Neural cell (in vitro differentiated cells): ENCODE measurements around the gene PDE2A. TPM values are rescaled to one million over a fixed set of nuclear protein-coding genes. Genes with fewer than 3 reads are reported as not detected.

Experiments used
- H2AFZ ChIP-seq: fragments of 200-600, 300-800 bp; sonication (generic), shearing (Covaris generic); 2 replicates; pipeline ENCODE4 v1.6.0; 2014; ENCODE audit warnings: low read depth, mild to moderate bottlenecking, antibody characterized with exemption, low read length, moderate library complexity
- H3F3A ChIP-seq: fragments of 200-600 bp; shearing (Covaris generic); 2 replicates; pipeline ENCODE4 v1.6.1; 2016; ENCODE audit warnings: mild to moderate bottlenecking, moderate library complexity, mixed read lengths, antibody characterized with exemption, low read length; ENCODE audit not compliant: insufficient read depth, poor library complexity, severe bottlenecking
- H3K27ac ChIP-seq: fragments of 200-600, 300-800 bp; sonication (generic), shearing (Covaris generic); 2 replicates; pipeline ENCODE4 v1.5.1; 2014; ENCODE audit warnings: mild to moderate bottlenecking, low read length, moderate library complexity
- H3K27me3 ChIP-seq: fragments of 300-800, 200-600 bp; sonication (generic), shearing (Covaris generic); 2 replicates; pipeline ENCODE4 v1.6.0; 2014; ENCODE audit warnings: mild to moderate bottlenecking, low read depth, low read length, moderate library complexity; ENCODE audit not compliant: insufficient read depth
- H3K36me3 ChIP-seq: fragments of 300-800, 200-600 bp; sonication (generic), shearing (Covaris generic); 2 replicates; pipeline ENCODE4 v1.5.1; 2014; ENCODE audit warnings: mild to moderate bottlenecking, antibody characterized with exemption, low read length, moderate library complexity; ENCODE audit not compliant: insufficient read depth
- H3K4me2 ChIP-seq: fragments of 300-800, 200-600 bp; sonication (generic), shearing (Covaris generic); 2 replicates; pipeline ENCODE4 v1.6.0; 2014; ENCODE audit warnings: mild to moderate bottlenecking, low read length
- H3K4me3 ChIP-seq: fragments of 300-800, 200-600 bp; sonication (generic), shearing (Covaris generic); 2 replicates; pipeline ENCODE4 v1.5.1; 2014; ENCODE audit warnings: mild to moderate bottlenecking, low read length, moderate library complexity
- H3K79me2 ChIP-seq: fragments of 200-600 bp; shearing (Covaris generic); replicated peaks from 2 replicates; pipeline ENCODE4 v1.6.0; 2014; ENCODE audit warnings: mild to moderate bottlenecking, low read length, moderate library complexity; ENCODE audit not compliant: insufficient read depth
- H3K9ac ChIP-seq: fragments of 300-800, 200-600 bp; sonication (generic), shearing (Covaris generic); 2 replicates; pipeline ENCODE4 v1.6.1; 2016; ENCODE audit warnings: mild to moderate bottlenecking, low read length, mixed read lengths
- H3K9me2 ChIP-seq: fragments of 200-600 bp; shearing (Covaris generic); 2 replicates; pipeline ENCODE4 v1.6.1; 2016; ENCODE audit warnings: mild to moderate bottlenecking, low read length, mixed read lengths; ENCODE audit not compliant: insufficient read depth
- H3K9me3 ChIP-seq: fragments of 200-600, 300-800 bp; sonication (generic), shearing (Covaris generic); 2 replicates; pipeline ENCODE4 v1.6.1; 2016; ENCODE audit warnings: mild to moderate bottlenecking, mixed run types, low read length, moderate library complexity, mixed read lengths
- H4K20me1 ChIP-seq: fragments of 200-600 bp; shearing (Covaris generic); 2 replicates; pipeline ENCODE4 v1.6.1; 2016; ENCODE audit warnings: mild to moderate bottlenecking, mixed run types; ENCODE audit not compliant: insufficient read depth
- MXI1 ChIP-seq: fragments of 450-650 bp; conservative IDR thresholded peaks from 2 replicates; pipeline ENCODE4 v1.6.1; 2014; ENCODE audit warnings: antibody characterized with exemption, mild to moderate bottlenecking; ENCODE audit not compliant: poor library complexity, severe bottlenecking
- POLR2AphosphoS5 ChIP-seq: IDR thresholded peaks from 2 replicates; pipeline ENCODE4 v1.6.1; 2012
- RAD21 ChIP-seq: fragments of 450-650 bp; conservative IDR thresholded peaks from 2 replicates; pipeline ENCODE4 v1.6.1; 2014; ENCODE audit warnings: antibody characterized with exemption, mild to moderate bottlenecking, moderate library complexity
- SMC3 ChIP-seq: fragments of 450-650 bp; conservative IDR thresholded peaks from 2 replicates; pipeline ENCODE4 v1.6.1; 2014; ENCODE audit warnings: antibody characterized with exemption, mild to moderate bottlenecking, moderate library complexity; ENCODE audit not compliant: poor library complexity
- TAF1 ChIP-seq: IDR thresholded peaks from 2 replicates; pipeline ENCODE4 v1.6.1; 2012; ENCODE audit warnings: low read depth
- polyA plus RNA-seq: library from polyadenylated mRNA; depleted of rRNA; stranded (reverse); fragments of >200 nt; gene quantifications from 2 replicates; pipeline ENCODE4 v1.2.3, GENCODE V29; 2014
- TF ChIP-seq, protein P1 (sequence below): fragments of 450-650 bp; IDR thresholded peaks from 2 replicates; pipeline ENCODE4 v1.5.1; 2014; ENCODE audit warnings: antibody characterized with exemption, mild to moderate bottlenecking, moderate library complexity; ENCODE audit not compliant: poor library complexity, severe bottlenecking
- TF ChIP-seq, protein P2 (sequence below): IDR thresholded peaks from 2 replicates; pipeline ENCODE4 v1.6.1; 2012; ENCODE audit warnings: borderline replicate concordance

PDE2A gene
- polyA plus RNA-seq, 1 donor from 2014 or later: 11.6 TPM

DNA sequence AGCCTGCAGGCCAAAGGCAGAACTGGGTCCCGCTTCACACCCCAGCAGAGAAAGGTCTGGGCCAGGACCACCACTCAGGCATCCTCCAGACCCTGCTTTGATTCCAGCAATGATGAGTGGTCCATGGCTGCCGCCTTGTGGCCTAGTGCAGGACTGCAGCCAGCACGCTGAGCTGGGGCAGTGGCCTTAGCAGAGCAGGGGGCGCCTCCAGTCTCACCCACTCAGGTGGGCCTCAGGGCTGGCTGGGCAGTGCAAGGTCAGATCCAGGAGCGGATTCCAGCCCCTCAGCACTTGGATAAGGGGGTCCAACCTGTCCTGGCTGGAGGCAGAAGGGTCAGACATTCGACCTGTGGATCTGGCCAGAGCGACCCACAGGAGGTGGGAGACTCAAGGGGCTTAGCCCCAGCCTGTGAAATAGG is 9.6 kb upstream of the PDE2A start:
- Histone ChIP-seq H4K20me1 (no peaks in the 10 kb centered on the region), H3K79me2 (no peaks in the 10 kb centered on the region), H3K27ac (no peak overlapping the region), H3K36me3 (no peaks in the 10 kb centered on the region), H3K9me3 (no peaks in the 10 kb centered on the region), H2AFZ (no peak overlapping the region), H3K9me2 (no peaks in the 10 kb centered on the region), H3K9ac (peak overlapping the region; percentile 12), H3K27me3 (no peaks in the 10 kb centered on the region), H3K4me3 (no peak overlapping the region), H3K4me2 (no peak overlapping the region), H3F3A (no peaks in the 10 kb centered on the region)
- TF ChIP-seq SMC3: peak; percentile 97
- TF ChIP-seq RAD21: peak; percentile 98
- TF ChIP-seq, protein P1, sequence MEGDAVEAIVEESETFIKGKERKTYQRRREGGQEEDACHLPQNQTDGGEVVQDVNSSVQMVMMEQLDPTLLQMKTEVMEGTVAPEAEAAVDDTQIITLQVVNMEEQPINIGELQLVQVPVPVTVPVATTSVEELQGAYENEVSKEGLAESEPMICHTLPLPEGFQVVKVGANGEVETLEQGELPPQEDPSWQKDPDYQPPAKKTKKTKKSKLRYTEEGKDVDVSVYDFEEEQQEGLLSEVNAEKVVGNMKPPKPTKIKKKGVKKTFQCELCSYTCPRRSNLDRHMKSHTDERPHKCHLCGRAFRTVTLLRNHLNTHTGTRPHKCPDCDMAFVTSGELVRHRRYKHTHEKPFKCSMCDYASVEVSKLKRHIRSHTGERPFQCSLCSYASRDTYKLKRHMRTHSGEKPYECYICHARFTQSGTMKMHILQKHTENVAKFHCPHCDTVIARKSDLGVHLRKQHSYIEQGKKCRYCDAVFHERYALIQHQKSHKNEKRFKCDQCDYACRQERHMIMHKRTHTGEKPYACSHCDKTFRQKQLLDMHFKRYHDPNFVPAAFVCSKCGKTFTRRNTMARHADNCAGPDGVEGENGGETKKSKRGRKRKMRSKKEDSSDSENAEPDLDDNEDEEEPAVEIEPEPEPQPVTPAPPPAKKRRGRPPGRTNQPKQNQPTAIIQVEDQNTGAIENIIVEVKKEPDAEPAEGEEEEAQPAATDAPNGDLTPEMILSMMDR: peak; percentile 98
- TF ChIP-seq POLR2AphosphoS5: no peak
- no peak for TF ChIP-seq TAF1

DNA sequence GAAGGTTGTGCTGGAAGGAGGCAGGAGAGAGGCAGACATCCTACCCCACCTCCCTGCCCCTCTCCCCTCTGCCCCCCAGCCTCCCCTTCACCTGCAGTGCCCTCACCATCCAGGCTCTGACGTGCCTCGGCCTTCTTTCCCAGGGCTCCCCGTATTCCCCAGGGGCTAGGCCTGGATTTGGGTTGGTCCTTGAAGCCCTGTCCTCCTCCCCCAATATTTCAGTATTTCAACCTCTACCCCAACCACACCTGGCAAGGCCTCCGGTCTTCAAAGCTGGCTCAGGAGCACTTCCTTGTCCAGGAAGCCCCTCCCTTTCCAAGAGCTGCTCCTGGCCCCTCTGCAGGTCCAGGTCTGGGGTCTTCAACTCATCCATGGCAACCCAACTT is 8.6 kb upstream of the PDE2A start:
- Histone ChIP-seq H3K9me3 (no peaks in the 10 kb centered on the region), H3F3A (no peaks in the 10 kb centered on the region), H4K20me1 (no peaks in the 10 kb centered on the region), H3K4me2 (no peak overlapping the region), H3K9ac (no peak overlapping the region), H2AFZ (no peak overlapping the region), H3K27ac (no peak overlapping the region), H3K9me2 (no peaks in the 10 kb centered on the region), H3K79me2 (no peaks in the 10 kb centered on the region), H3K4me3 (no peak overlapping the region), H3K27me3 (peaks cover 6% of the 10 kb centered on the region), H3K36me3 (no peaks in the 10 kb centered on the region)
- no peak for TF ChIP-seq MXI1
- no peak for TF ChIP-seq RAD21
- no peak for TF ChIP-seq SMC3
- TF ChIP-seq, protein P2, sequence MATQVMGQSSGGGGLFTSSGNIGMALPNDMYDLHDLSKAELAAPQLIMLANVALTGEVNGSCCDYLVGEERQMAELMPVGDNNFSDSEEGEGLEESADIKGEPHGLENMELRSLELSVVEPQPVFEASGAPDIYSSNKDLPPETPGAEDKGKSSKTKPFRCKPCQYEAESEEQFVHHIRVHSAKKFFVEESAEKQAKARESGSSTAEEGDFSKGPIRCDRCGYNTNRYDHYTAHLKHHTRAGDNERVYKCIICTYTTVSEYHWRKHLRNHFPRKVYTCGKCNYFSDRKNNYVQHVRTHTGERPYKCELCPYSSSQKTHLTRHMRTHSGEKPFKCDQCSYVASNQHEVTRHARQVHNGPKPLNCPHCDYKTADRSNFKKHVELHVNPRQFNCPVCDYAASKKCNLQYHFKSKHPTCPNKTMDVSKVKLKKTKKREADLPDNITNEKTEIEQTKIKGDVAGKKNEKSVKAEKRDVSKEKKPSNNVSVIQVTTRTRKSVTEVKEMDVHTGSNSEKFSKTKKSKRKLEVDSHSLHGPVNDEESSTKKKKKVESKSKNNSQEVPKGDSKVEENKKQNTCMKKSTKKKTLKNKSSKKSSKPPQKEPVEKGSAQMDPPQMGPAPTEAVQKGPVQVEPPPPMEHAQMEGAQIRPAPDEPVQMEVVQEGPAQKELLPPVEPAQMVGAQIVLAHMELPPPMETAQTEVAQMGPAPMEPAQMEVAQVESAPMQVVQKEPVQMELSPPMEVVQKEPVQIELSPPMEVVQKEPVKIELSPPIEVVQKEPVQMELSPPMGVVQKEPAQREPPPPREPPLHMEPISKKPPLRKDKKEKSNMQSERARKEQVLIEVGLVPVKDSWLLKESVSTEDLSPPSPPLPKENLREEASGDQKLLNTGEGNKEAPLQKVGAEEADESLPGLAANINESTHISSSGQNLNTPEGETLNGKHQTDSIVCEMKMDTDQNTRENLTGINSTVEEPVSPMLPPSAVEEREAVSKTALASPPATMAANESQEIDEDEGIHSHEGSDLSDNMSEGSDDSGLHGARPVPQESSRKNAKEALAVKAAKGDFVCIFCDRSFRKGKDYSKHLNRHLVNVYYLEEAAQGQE: no peak
- TF ChIP-seq, protein P1: no peak
